ENCODE results near the gene BORCS6. TPM values are rescaled to one million over a fixed set of nuclear protein-coding genes. Genes with fewer than 3 reads are reported as not detected.

BORCS6 gene
- total and polyA plus RNA-seq, 2 of the 13 experiments (the other 11 are each of a cell fraction or from before 2014, with no cell fraction given), result 2.0 to 5.1 TPM

DNA sequence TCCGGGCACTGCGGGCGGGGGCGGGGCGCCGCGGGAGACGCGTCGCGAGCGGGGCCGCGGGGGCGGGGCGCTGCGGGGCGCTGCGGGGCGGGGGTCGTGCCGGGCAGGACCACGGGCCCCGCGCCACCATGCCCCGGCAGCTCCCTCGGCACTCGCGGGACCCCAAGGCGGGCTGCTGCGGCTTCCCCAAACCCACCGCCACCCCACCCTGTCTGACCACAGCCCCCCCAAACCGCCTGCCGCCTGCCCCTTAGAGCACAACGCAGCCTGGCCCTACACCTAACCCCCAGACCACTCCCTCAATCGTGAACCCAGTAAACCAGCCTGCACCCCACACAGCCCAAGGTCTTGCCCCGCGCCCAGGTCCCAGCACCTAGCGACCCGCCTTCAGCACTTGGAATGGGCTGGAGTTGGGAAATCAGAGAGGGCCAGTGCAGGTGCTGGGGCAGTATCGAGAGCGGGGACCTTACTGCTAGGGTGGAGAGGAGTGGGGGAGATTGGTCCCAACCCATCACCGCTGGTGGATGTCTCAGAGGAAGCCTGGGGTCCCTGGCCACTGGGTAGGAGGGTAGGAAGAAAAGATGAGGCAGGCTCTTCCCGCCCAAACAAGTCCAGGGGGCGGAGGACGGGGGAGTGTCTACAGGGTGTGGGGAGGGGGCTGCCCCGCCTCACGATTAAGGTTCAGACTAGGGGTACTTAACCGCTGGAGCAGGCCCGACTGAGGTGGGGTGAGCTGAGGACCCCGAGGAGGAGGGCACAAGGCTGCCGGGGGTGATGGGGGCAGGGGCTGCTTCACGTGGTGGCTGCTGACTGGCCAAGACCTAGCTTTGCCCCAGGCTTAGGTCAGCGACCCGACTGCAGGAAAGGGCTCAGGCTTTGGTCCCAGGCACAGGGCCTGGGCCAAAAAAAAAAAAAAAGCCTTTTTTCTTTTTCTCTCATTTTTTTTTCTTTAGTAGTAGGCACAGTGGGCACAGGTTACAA lies 26.7 kb downstream of the BORCS6 start (continued):
- TF ChIP-seq ZEB1 (IDR thresholded peaks at IDR 0.05; ENCODE audit: insufficient replicate concordance, low read depth), result peak; percentile 17
- no peak for TF ChIP-seq HINFP (CRISPR knock-in tag; IDR thresholded peaks at IDR 0.05; ENCODE audit: low read depth)
- no peak for TF ChIP-seq ZNF274 (CRISPR knock-in tag; IDR thresholded peaks at IDR 0.05)
- TF ChIP-seq, protein P1, sequence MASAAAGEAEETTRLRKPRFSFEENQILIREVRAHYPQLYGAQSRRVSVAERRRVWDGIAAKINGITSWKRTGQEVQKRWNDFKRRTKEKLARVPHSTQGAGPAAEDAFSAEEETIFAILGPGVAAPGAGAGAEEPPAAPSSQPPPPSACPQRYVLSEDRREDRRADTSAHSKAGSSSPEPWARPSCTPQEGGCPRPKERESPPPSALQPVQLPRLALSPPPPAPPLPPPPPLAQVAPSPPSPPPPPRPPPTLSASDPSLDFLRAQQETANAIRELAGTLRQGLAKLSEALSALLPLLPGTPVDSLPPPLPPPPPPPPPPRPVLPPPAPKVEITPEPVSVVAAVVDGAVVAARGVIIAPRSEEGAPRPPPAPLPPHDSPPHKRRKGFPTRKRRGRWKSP (CRISPR knock-in tag; IDR thresholded peaks at IDR 0.05), result peak; percentile 7; the same call in 1 of the 2 replicates
- no peak for TF ChIP-seq SETDB1 (CRISPR knock-in tag; IDR thresholded peaks at IDR 0.05; ENCODE audit: borderline replicate concordance)
- TF ChIP-seq, protein P2, sequence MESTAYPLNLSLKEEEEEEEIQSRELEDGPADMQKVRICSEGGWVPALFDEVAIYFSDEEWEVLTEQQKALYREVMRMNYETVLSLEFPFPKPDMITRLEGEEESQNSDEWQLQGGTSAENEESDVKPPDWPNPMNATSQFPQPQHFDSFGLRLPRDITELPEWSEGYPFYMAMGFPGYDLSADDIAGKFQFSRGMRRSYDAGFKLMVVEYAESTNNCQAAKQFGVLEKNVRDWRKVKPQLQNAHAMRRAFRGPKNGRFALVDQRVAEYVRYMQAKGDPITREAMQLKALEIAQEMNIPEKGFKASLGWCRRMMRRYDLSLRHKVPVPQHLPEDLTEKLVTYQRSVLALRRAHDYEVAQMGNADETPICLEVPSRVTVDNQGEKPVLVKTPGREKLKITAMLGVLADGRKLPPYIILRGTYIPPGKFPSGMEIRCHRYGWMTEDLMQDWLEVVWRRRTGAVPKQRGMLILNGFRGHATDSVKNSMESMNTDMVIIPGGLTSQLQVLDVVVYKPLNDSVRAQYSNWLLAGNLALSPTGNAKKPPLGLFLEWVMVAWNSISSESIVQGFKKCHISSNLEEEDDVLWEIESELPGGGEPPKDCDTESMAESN (CRISPR knock-in tag; conservative IDR thresholded peaks at IDR 0.05), result peak; percentile 8; the same call in 1 of the 2 replicates
- TF ChIP-seq, protein P3, sequence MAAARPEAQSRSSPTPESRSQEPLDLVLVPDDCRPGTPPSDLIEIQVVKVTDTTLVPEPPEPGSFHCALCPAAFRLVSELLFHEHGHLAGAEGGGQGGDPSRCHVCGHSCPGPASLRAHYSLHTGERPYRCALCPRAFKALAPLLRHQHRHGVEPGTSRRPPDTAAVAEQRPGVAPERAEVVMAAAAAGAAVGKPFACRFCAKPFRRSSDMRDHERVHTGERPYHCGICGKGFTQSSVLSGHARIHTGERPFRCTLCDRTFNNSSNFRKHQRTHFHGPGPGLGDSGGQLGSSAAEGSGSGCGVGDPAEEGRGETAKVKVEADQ (CRISPR knock-in tag; IDR thresholded peaks at IDR 0.05; ENCODE audit: borderline replicate concordance), result no peak
- TF ChIP-seq, protein P4, sequence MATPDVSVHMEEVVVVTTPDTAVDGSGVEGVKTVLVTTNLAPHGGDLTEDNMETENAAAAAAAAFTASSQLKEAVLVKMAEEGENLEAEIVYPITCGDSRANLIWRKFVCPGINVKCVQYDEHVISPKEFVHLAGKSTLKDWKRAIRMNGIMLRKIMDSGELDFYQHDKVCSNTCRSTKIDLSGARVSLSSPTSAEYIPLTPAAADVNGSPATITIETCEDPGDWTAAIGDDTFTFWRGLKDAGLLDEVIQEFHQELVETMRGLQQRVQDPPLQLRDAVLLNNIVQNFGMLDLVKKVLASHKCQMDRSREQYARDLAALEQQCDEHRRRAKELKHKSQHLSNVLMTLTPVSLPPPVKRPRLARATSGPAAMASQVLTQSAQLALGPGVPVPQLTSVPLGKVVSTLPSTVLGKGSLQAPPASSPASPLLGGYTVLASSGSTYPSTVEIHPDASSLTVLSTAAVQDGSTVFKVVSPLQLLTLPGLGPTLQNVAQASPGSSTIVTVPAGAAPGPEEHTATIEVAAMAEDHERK (CRISPR knock-in tag; IDR thresholded peaks at IDR 0.05; ENCODE audit: low read depth), result no peak
- TF ChIP-seq MXD4 (CRISPR knock-in tag; IDR thresholded peaks at IDR 0.05), result no peak
- TF ChIP-seq JARID2 (CRISPR knock-in tag; IDR thresholded peaks at IDR 0.05; ENCODE audit: insufficient replicate concordance), result no peak
- no peak for TF ChIP-seq EP300 (IDR thresholded peaks at IDR 0.05; ENCODE audit: low read depth in 2 of 2, low read length in 2 of 2)
- TF ChIP-seq EP300 (CRISPR knock-in tag; IDR thresholded peaks at IDR 0.05; ENCODE audit: borderline replicate concordance), result no peak
- no peak for TF ChIP-seq MLLT10 (CRISPR knock-in tag; IDR thresholded peaks at IDR 0.05)
- 0 out of 2 replicates have a peak, but pooled peaks have one; percentile 7 for TF ChIP-seq POLR2AphosphoS5 (IDR thresholded peaks at IDR 0.05; ENCODE audit: low read depth, low read length)
- no peak for TF ChIP-seq ZNF510 (CRISPR knock-in tag; IDR thresholded peaks at IDR 0.05; ENCODE audit: low read depth)
- TF ChIP-seq KDM5B (CRISPR knock-in tag; IDR thresholded peaks at IDR 0.05; ENCODE audit: borderline replicate concordance), result peak; percentile 5; the same call in 1 of the 2 replicates
- TF ChIP-seq, protein P5, sequence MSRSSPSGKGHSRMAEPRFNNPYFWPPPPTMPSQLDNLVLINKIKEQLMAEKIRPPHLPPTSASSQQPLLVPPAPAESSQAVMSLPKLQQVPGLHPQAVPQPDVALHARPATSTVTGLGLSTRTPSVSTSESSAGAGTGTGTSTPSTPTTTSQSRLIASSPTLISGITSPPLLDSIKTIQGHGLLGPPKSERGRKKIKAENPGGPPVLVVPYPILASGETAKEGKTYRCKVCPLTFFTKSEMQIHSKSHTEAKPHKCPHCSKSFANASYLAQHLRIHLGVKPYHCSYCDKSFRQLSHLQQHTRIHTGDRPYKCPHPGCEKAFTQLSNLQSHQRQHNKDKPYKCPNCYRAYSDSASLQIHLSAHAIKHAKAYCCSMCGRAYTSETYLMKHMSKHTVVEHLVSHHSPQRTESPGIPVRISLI (CRISPR knock-in tag; IDR thresholded peaks at IDR 0.05; ENCODE audit: borderline replicate concordance), result peak; percentile 77; the same call in 1 of the 2 replicates
- TF ChIP-seq ARID2 (CRISPR knock-in tag; IDR thresholded peaks at IDR 0.05; ENCODE audit: borderline replicate concordance), result no peak
- no peak for TF ChIP-seq RARA (CRISPR knock-in tag; IDR thresholded peaks at IDR 0.05)

Data from HepG2 (cell line).